SK-N-SH (cell line): ENCODE measurements around the gene MSS51.

Experiments
- CTCF ChIP-seq: fragments of 200-600 bp; sonication (generic); IDR thresholded peaks from 2 replicates; pipeline ENCODE4 v1.6.1; 2017; ENCODE audit warnings: antibody characterized with exemption, mild to moderate bottlenecking, moderate library complexity
- EP300 ChIP-seq, 2 experiments: IDR thresholded peaks; 2 replicates each; pipeline versions ENCODE4 v1.4.0 to v1.6.1; 2012; ENCODE audit warnings: borderline replicate concordance in 1 of 2, low read depth in 1 of 2, low read length in 1 of 2
- EZH2phosphoT487 ChIP-seq: fragments of 200-600 bp; sonication (generic); IDR thresholded peaks from 2 replicates; pipeline ENCODE4 v1.6.1; 2017; ENCODE audit warnings: low read depth, mixed run types, mild to moderate bottlenecking, antibody characterized with exemption, moderate library complexity, borderline replicate concordance
- GABPA ChIP-seq: IDR thresholded peaks from 2 replicates; pipeline ENCODE4 v1.4.0; 2012; ENCODE audit warnings: low read depth, mild to moderate bottlenecking
- REST ChIP-seq: IDR thresholded peaks from 2 replicates; pipeline ENCODE4 v1.6.1; 2012; ENCODE audit warnings: mild to moderate bottlenecking, low read depth, low read length, moderate library complexity
- TAF1 ChIP-seq: IDR thresholded peaks from 2 replicates; pipeline ENCODE4 v1.6.1; 2012; ENCODE audit warnings: low read depth, mild to moderate bottlenecking, low read length, moderate library complexity, borderline replicate concordance

- no peak for TF ChIP-seq CTCF
- no peak for TF ChIP-seq EZH2phosphoT487
- no peak for TF ChIP-seq TAF1
- no peak for TF ChIP-seq EP300 (IDR thresholded peaks at IDR 0.05; ENCODE audit: borderline replicate concordance in 1 of 2, low read depth in 1 of 2, low read length in 1 of 2)
- TF ChIP-seq GABPA, result no peak
- no peak for TF ChIP-seq REST
Measured at GRCh38 chr10:73439055-73439454, 5.7 kb upstream of the MSS51 start.
